ENCODE results near the gene CADM1. TPM values are rescaled to one million over a fixed set of nuclear protein-coding genes. Genes with fewer than 3 reads are reported as not detected.

CADM1 gene
- polyA plus RNA-seq, 1 experiment, result 31.8 TPM

DNA sequence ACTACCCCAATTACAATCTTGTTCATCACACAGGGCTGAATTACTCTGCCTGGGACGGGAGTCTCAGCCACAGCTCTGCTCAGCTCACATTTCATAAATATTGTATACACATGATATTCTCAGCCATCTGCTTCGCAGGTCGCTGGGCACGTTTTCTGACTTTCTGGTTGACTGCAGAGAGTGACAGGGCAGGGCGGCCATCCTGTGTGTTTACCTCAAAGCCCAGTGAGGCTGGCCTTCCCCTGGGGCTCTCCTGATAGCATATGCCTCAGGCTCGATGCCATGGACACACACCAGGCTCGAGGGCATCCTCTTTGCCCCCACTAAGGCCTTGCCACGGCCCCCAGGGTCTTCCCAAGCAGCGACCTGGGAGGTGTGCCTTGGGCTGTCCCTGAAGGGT, 345.0 kb downstream of the CADM1 start:
- Histone ChIP-seq H3K36me3 (ENCODE audit: control insufficient read depth, insufficient read depth, low read length) (no peaks in the 10 kb centered on the region), H3K27me3 (ENCODE audit: control insufficient read depth, insufficient read depth, low read length) (no peaks in the 10 kb centered on the region), H3K4me3 (ENCODE audit: low read depth, low read length) (no peak overlapping the region)
- CTCF ChIA-PET, result interaction anchor here (2.7 kb wide), 1 partner anchor 10 kb away, joined by 12 read pairs; no protein-coding TSS in a partner anchor
- TF ChIP-seq CTCF (IDR thresholded peaks at IDR 0.05; ENCODE audit: insufficient read depth, low read depth, low read length), result no peak
- no peak for DNase-seq (ENCODE audit: low read depth)
- POLR2A ChIA-PET, result no interaction called here

DNA sequence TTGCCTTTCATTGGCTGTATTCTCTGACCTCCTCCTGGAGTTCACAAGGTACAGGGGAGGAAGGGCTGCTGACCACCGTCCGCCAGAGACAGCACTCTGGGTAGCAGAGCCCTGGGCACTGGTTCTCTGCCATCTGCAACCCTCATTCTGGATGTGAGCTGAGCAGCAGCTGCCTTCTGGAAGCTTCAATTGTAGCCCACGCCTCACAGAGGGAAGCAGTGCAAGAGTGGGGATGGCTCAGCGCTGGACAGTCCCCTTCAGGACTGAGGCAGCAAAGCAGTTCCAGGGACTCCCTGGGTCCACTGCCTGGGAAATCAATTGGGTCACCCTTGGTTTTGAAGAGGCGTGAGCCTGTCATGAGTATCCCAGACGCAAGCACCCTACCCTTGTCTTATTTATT, 346.2 kb downstream of the CADM1 start:
- TF ChIP-seq CTCF (IDR thresholded peaks at IDR 0.05; ENCODE audit: insufficient read depth, low read depth, low read length), result no peak

GRCh38 chr11:115157247-115157646, 347.0 kb downstream of the CADM1 start:
- no peak overlapping the region for H3K4me3 ChIP-seq (ENCODE audit: low read depth, low read length)
- H3K27me3 ChIP-seq (ENCODE audit: control insufficient read depth, insufficient read depth, low read length), result no peaks in the 10 kb centered on the region
- DNase-seq (ENCODE audit: low read depth), result no peak
- TF ChIP-seq CTCF (IDR thresholded peaks at IDR 0.05; ENCODE audit: insufficient read depth, low read depth, low read length), result no peak
- ChIA-PET POLR2A (no interaction called here), CTCF (no interaction called here)
- H3K36me3 ChIP-seq (ENCODE audit: control insufficient read depth, insufficient read depth, low read length), result no peaks in the 10 kb centered on the region

More for the DNA sequence above, 346.2 kb downstream of the CADM1 start:
- Histone ChIP-seq H3K36me3 (ENCODE audit: control insufficient read depth, insufficient read depth, low read length) (no peaks in the 10 kb centered on the region), H3K27me3 (ENCODE audit: control insufficient read depth, insufficient read depth, low read length) (no peaks in the 10 kb centered on the region), H3K4me3 (ENCODE audit: low read depth, low read length) (no peak overlapping the region)
- DNase-seq (ENCODE audit: low read depth), result no peak
- ChIA-PET POLR2A (no interaction called here), CTCF (interaction anchor here (2.7 kb wide), 1 partner anchor 12 kb away, joined by 12 read pairs; no protein-coding TSS in a partner anchor)

DNA sequence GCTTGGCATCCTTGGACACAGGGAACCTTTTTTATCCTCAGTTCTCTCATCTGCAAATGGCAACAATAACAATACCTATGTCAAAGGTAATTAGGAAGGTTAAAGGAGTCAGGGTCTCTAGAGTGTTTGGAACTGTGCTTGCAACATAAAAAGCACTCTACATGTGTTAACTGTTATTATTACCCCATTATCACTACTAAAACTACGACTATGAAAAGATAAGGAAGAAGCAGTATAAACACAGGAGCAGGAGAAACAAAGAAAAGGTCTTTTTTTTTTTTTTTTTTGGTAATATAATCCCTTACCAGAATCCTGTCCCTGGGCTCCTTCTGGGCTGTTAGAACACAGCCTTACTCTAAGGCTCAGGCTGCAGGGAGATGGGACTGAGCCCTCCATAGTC, 348.2 kb downstream of the CADM1 start:
- no peaks in the 10 kb centered on the region for H3K36me3 ChIP-seq (ENCODE audit: control insufficient read depth, insufficient read depth, low read length)
- TF ChIP-seq CTCF (IDR thresholded peaks at IDR 0.05; ENCODE audit: insufficient read depth, low read depth, low read length), result no peak
- POLR2A ChIA-PET, result no interaction called here
- DNase-seq (ENCODE audit: low read depth), result no peak
- no peaks in the 10 kb centered on the region for H3K27me3 ChIP-seq (ENCODE audit: control insufficient read depth, insufficient read depth, low read length)
- CTCF ChIA-PET, result no interaction called here
- H3K4me3 ChIP-seq (ENCODE audit: low read depth, low read length), result no peak overlapping the region

GRCh38 chr11:115155320-115155719, 348.9 kb downstream of the CADM1 start:
- ChIA-PET POLR2A (no interaction called here), CTCF (no interaction called here)
- no peak for DNase-seq (ENCODE audit: low read depth)

More at GRCh38 chr11:115155320-115155719, 348.9 kb downstream of the CADM1 start:
- no peak for TF ChIP-seq CTCF (IDR thresholded peaks at IDR 0.05; ENCODE audit: insufficient read depth, low read depth, low read length)
- no peaks in the 10 kb centered on the region for H3K36me3 ChIP-seq (ENCODE audit: control insufficient read depth, insufficient read depth, low read length)
- no peak overlapping the region for H3K4me3 ChIP-seq (ENCODE audit: low read depth, low read length)
- no peaks in the 10 kb centered on the region for H3K27me3 ChIP-seq (ENCODE audit: control insufficient read depth, insufficient read depth, low read length)

All from BJ (cell line).